Stimulated activated CD4-positive, alpha-beta T cell treated with anti-CD3 and anti-CD28 coated beads, Interleukin-4, amount 100 ng/mL, for 24 hours (primary cell): ENCODE results near the gene HELQ.
"Not testable (repeated sequence)": the region's sequence is repeated elsewhere in the genome, so short reads cannot be mapped to it uniquely, and the experiment has no call there.

Experiments used
- DNase-seq: peaks from one replicate; pipeline ENCODE4 v3.0.0-alpha.2; 2020

HELQ gene

DNA sequence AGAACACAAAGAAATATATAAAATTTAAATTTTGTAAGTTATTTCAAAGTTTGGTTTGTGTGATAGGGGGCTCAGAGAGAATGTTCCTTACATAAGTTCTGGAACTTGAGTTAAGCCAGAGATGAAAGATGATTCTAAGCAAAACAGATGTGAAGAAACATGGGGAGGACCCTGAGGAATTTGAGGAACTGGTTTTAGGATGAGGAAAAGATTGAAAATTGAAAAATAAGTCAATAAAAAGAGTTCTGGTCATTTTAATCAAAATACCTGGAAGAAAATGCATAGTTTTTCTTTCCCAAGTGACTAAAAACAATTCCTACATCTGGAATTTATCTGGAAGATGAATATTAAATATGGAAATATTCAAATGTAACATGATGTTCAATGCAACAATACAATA lies 37.4 kb downstream of the HELQ start:
- DNase-seq: no peak

DNA sequence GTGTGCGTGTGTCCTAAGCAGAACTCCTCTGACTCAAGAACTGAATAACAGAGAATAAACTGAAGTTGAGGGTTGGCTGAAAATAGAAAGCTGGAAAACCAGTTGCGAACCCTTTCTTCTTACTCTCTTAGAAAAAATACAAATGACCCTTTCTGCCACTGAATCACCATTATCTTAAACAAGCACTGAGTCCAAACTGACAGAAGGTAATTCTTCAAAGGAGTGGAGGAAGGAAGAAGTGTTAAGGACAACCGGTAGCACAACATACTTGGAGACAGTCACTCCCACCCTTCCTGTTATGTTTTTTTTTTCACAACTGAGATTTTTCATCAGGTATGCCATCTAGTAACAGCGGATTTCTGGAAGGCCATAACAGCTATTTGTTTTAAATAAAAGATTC lies 38.1 kb downstream of the HELQ start:
- no peak for DNase-seq

DNA sequence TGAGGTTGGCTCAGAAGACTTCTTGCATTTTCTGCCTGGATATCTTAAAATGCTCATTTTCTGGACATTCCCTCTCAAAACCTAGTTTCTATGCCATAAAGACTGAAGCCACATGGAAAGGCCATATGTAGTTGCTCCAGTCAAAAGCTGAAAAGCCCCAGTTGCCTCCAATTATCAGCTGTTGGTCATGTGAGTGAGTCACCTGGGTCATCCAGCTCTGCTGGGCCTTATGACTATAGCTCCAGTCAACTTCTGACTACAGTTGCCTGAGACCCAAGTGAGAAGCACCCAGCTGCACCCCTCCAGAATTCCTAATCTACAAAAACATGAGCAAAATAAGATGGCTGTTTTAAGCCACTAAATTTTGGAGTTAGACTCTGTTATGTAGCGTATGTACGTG lies 41.9 kb downstream of the HELQ start:
- DNase-seq: no peak

DNA sequence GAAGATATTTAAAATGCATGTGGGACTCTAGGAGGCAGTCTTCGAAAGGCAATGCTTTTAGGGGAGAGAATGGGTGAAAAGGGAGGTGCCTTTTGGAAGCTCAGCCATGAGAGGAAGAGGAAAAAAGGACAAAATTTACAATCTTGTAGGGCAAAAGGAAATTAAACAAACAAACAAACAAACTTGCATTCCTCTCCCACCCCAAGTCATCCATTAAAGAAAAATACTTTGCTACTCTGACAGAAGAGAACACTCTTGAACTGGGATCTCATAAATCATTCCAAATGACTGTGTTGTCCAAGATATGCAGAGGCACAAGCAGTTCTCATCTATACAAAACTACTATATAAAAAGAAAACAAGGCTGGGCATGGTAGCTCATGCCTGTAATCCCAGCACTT lies 46.7 kb downstream of the HELQ start:
- DNase-seq: no peak

DNA sequence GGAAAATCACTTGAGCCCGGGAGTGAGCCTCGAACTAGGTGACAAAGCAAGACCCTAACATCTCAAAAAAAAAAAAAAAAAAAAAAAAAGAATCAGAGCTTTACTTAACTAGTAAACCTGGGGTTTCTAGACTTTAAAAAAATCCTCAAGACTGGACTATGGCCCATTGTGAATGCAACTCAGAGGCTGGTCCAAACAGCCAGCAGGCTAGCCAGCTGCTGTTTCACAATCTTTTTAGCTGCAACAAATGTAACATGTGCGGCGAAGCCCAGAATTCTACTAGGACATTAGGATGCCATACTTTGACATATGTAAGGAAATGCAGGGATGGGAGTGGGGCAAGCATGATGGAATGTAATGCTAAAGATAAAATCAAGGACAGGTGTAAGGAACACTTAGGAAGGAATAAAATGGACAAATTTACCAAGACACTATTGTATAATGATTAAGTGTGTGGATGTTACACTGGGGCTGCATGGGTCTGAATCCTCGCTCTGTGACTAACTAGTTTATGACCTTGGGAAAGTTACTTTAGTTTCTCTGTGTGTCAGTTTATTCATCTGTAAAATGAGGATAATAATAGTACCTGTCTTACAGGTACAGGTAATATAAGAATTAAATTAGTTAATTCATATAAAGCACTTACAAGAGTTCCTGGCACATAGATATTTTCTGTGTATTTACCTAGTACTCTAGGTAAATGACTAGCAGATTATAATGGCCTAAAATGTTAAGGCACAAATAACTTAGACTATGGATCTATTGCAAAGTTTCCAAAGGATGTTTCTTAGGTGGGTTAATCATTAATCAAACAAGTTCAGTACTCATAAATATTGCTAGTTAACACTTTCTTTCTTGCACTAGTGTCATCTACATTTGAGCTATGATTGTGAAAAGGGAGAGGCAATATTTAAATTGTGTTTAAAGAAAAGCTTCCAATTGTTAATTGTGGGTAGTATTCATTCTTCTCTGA lies 49.5 kb downstream of the HELQ start:
- DNase-seq: no peak

DNA sequence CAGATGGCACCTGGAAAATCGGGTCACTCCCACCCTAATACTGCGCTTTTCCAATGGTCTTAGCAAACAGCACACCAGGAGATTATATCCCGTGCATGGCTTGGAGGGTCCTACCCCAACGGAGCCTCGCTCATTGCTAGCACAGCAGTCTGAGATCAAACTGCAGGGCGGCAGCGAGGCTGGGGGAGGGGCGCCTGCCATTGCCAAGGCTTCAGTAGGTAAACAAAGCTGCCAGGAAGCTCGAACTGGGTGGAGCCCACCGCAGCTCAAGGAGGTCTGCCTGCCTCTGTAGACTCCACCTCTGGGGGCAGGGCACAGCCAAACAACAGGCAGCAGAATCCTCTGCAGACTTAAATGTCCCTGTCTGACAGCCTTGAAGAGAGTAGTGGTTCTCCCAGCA lies 57.5 kb downstream of the HELQ start:
- not testable (repeated sequence) for DNase-seq

DNA sequence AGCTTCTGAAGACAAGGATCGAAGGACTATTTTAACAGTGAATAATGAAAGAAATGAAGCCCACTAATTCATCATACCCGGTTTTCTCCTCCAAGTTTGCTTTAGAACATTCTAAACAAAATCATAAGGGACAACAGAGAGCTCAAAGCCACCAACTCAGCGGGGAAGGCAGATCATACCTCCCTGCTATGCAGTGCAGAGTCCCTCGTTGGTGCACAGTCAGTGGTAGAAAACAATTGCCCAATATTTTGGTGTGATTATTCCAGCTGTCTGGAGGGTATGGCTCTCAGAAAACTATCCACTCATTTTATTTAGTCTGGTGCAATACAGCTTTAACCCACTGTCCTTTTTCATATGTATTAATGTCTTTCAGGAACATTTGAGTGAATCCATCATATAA lies 61.7 kb downstream of the HELQ start:
- no peak for DNase-seq

DNA sequence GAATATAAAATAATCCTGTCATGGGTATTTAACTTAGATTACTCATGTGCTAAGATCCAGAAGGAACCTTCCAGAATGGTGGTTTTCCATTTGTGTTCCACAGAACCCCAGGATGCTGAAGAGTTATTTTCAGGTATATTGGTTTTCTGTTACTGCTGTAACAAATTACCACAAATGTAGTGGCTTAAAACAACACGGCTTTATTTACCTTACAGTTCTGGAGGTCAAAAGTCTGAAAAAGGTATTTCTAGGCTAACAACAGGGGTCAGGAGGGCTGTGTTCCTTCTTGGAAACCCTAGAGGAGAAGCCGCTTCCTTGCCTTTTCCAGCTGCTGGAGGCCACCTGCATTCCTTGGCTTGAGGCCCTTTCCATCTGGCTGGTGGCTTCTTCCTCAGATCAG lies 63.1 kb downstream of the HELQ start:
- DNase-seq: no peak

DNA sequence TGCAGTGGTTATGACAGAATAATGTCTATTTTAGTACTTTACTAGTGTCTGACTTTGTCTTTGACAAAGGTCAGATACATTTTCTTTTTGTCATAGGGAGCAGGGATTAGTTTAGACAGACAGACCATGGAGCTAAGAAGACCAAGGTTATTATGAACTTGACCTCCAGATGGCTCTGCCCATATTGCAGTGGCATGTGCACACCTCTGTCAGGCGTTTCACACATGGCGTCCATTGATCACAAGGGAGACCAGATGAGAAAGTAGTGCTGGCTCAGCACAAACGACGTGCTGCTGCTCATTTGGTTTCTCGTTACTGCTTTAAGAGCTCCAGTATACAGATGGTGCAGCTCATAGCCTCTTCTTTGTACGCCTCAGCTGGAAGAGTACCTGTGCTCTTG lies 64.7 kb downstream of the HELQ start:
- DNase-seq: no peak

DNA sequence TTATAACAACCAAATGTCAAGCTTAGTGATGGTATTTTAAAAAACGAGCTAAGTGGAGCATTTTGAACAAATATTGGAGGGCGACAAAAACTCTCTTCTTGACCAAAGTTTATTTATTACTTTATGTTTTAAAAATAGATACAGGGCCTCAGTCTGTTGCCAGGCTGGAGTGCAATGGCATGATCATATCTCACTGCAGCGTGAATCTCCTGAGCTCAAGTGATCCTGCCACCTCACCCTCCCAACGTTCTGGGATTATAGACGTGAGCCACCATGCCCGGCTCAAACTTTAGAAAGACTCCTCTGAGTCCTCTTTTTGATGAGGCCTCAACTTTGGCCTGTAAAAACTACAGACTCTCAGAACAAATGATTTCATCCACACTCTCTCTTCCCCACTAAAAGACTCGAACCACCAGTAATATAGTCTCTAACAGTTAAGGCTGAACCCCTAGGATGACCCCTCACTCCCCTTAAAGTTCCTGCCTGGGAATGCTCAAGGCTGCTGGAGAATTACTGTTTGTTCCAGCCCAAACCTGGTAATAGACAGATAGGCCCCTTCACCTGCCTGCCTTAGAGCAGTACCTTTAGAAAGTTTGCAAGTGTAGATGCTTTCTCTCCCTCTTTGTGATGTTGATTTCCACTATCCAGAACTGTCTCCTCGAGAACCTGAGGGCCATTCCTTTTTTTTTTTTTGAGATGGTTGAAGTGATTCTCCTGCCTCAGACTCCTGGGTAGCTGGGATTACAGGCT lies 65.7 kb downstream of the HELQ start:
- DNase-seq: no peak

DNA sequence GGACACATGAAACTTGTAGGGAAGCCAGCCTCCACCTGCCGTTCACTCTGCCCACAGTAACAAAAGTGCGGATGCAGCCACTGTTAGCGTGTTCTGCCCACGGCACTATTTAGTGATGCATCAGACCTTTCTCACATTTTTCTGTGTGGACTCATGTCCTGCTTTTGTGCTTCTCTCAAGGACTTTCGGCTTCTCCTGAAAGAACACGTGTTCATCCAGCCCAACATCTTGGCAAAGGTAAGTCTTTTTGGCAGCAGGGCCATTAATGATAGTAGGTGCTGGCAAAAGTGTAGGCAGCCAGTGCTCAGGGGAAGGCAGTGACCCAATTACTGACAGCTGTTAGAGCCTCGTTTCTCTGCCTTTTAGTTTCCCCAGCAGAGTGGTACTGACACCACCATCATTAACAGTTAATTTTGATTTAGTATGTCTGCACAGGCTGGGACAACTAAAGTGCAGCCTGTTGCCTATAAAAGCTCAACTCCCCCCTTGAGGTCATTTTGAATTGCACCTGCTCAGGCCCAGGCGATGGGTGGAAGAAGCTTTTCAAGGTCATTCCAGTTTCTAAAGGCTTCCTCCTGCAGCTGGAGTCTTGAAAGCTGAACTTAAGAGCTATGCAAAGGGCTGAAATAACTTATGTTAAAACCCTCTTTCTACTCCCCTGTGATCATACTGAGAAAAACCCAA lies 66.4 kb downstream of the HELQ start:
- no peak for DNase-seq

DNA sequence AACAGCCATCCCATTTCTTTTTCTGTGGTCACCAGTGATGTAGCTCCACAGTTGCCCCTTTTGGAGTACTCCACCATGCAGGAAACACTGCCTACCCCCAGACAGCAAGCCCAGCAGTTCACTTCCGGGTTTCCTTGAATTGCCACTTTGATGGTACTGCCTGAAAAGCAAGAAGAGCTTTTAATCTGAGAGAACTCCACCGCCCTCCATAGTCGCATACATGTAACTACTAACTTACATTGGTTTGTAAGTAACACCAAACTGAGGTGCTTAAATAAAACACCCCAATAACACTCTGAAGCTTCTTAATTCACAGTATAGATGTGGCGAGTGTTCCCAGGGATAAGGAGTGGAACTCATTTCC lies 67.3 kb downstream of the HELQ start:
- DNase-seq: peak; percentile 15

DNA sequence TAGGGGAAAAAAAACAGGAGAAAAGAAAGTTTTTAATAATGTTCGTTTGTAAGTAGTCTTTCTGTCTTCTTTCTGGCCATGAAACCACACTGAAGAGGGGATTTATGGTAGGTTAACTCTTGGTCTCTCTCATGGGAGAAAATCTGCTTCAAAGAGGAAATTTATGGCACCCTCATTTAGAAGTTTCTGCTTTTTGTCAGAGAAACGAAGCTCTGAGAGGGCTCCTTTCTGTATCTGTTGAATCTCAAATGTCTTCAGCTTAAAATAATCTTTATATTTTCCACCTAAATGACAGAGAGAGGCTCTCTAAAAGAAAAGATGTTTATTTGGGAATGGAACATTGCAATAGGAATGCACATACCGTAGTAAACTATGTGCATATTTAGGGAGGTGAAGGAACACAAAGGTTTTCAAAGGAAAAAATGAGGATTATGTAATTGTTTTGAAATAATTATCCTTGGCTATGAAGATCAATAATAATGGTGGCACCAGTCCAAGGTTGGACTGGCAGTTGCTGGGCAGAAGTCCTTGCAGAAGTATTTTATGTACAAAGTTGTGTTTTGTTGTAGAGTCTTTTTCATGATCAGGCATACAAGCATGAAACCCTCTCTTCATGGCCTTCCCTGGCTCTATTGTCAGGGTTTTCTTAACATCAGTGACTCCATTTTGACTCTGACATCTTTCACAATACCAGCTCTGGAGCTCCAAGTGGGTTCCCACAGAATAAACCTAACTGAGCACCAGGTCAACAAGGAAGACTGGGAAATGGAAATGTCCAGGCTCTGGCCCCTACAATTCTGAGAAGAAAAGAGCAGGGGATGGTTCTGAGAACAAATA lies 67.9 kb downstream of the HELQ start:
- DNase-seq: no peak

DNA sequence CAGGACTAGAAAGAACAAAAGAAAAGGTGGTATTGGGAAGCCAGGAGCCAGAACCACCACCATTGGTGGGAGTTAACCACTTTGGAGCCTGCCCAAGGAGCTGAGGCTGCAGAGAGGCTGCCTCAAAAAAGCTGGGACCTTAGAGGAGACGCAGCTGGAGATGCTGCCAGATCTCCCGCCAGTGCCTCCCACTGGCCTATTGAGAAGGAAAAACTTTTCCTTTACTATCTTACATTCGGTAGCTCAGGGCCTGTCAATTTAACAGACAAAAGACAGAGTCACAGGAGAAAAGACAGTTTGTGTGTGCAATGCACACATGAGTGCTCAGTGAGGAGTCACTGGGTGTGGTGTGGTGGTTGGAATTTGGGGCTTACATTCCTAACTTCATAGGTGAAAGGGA lies 68.6 kb downstream of the HELQ start:
- no peak for DNase-seq

DNA sequence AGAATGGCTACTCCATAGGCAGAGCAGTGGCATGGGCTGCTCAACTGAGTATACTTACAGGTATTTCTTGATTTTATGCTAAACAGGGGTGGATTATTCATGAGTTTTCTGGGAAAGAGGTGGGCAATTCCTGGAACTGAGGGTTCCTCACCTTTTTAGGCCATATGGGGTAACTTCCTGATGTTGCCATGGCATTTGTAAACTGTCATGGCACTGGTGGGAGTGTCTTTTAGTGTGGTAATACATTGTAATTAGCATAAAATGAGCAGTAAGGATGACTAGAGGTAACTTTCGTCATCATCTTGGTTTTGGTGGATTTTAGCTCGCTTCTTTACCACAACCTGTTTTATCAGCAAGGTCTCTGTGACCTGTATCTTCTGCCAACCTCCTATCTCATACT lies 72.8 kb downstream of the HELQ start:
- DNase-seq: no peak

DNA sequence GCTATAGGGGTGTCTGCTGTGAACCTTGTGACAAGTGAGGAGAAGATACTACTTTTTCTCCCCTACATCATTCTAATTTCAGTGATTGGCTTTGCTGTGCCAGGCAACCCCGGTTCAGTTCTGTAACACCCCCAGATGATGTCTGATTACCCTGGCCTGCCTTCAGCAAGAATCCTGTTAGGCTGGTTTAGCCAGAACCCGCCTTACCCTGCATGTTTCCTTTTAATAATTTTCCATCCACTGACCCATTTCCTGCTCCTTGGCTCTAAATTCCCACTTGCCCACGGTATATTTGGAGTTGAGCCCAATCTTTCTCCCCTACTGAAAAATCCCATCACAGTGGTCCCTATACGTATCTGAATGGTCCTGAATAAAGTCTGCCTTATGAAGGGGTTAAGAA lies 74.5 kb downstream of the HELQ start:
- no peak for DNase-seq

DNA sequence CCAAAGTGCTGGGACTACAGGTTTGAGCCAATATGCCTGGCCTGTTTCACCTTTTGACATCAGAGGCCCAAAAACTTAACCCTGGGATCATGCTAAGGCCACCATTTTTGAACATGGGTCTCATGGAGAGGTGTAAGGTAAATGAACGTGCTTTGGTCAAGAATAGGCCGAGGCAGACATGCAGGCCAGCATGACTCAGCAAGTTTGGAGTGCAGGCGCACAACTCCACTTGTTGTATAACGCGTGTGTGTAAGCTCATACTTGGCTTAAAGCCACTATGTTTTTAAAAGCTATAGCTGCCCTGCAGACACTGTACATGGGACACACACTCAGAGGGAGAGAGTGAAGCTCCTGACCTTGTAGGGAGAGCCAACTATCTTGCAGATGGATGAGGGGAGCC lies 77.2 kb downstream of the HELQ start:
- DNase-seq: no peak

DNA sequence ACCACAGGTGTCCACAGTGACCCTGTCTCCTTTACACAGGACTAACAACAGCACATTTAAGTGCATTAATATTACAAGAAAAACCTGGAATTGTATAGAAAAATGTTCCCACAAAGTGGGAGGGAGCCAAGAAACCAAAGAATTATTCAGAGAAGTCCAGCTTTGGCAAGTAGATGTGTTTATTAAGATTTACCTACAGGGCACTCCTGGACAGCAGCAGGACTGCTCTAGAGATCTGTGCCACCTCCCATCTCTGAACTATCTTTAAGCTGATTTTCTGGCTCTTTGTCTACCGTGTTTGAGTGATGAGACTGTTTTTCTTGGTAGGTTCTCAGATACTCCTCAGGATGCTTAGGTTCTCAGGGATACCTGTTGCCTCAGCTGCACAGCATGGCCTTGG lies 82.7 kb downstream of the HELQ start:
- no peak for DNase-seq

DNA sequence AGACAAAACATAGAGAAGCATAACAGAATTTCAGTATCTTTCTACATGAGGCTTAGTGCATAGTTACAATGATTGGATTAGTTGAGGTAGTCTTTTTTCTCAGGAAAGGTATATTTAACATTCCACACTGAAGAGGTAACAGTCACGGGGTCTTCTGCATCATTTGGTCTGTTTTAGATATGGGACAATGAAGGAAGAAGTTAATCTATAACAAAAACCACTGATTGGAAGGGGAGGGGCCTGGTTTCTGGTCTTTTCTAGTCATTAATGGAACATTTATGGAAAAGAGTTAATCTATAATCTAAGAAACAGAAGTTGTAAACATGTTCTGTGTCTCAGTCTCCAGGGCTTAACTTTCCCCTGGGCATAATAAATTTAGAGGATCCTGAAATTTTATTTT lies 83.7 kb downstream of the HELQ start:
- DNase-seq: no peak

DNA sequence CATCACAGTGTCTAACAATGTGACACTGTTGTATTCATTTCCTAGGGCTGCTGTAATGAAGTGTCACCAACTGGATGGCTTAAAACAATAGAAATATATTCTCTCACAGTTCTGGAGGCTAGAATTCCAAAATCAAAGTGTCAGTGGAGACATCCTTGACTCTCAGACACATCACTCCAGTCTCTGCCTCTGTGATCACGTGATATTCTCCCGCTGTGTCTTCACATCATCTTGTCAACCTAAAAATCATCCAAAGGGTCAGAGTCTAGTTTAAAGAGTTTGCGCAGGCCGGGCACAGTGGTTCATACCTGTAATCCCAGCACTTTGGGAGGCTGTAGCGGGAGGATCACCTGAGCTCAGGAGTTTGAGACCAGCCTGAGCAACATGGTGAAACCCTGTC lies 84.4 kb downstream of the HELQ start:
- no peak for DNase-seq

DNA sequence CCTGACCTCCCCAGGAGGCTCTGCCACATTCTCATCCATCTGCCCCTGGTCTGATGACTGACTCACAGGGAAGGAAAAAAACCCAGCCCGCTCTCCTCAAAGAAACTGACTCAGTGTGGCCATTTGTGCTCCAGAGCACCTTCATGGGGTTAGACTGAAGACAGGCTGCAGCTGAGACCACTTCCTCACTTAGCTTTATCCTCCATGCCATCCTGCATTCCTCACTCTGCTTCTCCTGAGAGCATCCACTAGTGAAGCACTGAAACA lies 85.0 kb downstream of the HELQ start:
- DNase-seq: no peak

DNA sequence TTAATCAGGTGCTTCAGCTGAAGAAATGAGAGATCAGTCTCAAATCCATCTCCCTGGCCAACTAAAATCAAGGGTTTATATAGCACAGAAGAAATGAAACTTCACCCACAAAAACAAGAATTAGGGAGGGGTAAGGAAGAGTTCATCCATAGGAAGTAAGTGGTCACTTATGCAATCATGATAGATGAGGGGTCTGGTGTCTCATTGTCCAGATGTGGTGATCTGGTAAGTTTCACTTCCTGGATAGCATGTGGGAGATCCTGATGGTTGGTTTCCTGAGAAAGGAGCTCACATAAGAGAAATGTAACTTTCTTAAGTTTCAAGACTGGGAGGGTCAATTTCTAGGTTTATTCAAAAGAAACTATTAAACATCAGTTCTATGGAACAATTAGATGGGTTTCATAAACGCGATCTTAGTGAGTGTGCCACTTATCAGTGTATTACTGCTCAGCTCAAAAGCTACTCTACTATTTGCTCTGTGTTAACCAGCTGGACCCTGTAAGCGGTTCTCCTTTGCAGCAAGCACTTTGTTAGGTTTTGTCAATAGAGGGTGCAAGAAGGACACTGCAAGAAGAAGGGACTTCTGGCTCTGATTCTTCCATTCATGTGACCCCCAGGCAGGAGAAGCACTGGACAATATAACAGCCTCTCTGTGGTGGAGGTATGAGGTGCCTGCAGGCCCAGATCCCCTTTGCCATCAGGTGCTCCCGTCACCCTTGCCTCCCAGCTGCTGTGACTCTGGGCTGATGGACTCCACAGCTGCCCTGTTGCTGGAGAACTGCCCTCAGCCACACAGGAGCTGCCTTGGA lies 85.6 kb downstream of the HELQ start:
- no peak for DNase-seq
